Measurements from ENCODE around the gene SP140. TPM values are rescaled to one million over a fixed set of nuclear protein-coding genes. Genes with fewer than 3 reads are reported as not detected.

The SP140 gene
- total RNA-seq, 1 donor from 2014 or later = 1.0 TPM

DNA sequence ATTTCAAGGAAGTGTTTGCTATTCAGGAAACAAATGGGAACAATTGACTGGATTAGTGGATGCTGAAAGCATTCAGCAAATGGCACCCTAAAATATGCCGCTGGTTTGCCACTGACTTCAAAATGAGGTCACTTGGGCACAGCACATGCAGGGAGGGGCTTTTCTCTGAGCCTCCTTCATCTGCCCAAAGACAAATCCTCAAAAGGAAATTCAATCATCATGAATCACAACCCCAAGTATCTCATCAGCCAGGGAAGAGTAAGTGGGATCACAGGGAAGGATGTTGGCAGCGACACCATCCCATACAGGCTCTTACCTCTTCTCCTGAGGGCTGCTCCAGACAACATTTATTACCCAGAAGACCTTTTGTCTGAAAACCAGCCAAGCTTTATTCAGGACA, 87.1 kb downstream of the SP140 start:
- TF ChIP-seq, protein P1, sequence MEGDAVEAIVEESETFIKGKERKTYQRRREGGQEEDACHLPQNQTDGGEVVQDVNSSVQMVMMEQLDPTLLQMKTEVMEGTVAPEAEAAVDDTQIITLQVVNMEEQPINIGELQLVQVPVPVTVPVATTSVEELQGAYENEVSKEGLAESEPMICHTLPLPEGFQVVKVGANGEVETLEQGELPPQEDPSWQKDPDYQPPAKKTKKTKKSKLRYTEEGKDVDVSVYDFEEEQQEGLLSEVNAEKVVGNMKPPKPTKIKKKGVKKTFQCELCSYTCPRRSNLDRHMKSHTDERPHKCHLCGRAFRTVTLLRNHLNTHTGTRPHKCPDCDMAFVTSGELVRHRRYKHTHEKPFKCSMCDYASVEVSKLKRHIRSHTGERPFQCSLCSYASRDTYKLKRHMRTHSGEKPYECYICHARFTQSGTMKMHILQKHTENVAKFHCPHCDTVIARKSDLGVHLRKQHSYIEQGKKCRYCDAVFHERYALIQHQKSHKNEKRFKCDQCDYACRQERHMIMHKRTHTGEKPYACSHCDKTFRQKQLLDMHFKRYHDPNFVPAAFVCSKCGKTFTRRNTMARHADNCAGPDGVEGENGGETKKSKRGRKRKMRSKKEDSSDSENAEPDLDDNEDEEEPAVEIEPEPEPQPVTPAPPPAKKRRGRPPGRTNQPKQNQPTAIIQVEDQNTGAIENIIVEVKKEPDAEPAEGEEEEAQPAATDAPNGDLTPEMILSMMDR (IDR thresholded peaks at IDR 0.05) = no peak
- H3K27me3 Mint-ChIP-seq (ENCODE audit: unreplicated experiment) = no peaks in the 10 kb centered on the region
- H3K4me3 Mint-ChIP-seq (ENCODE audit: unreplicated experiment) = no peak overlapping the region
- no peak overlapping the region for H3K27ac Mint-ChIP-seq (ENCODE audit: unreplicated experiment)
- H3K9me3 Mint-ChIP-seq (ENCODE audit: unreplicated experiment) = no peaks in the 10 kb centered on the region
- H3K4me1 Mint-ChIP-seq (ENCODE audit: unreplicated experiment) = no peaks in the 10 kb centered on the region
- no peak for DNase-seq (ENCODE audit: extremely low spot score, unreplicated experiment)
- H3K36me3 Mint-ChIP-seq (ENCODE audit: unreplicated experiment) = no peaks in the 10 kb centered on the region

DNA sequence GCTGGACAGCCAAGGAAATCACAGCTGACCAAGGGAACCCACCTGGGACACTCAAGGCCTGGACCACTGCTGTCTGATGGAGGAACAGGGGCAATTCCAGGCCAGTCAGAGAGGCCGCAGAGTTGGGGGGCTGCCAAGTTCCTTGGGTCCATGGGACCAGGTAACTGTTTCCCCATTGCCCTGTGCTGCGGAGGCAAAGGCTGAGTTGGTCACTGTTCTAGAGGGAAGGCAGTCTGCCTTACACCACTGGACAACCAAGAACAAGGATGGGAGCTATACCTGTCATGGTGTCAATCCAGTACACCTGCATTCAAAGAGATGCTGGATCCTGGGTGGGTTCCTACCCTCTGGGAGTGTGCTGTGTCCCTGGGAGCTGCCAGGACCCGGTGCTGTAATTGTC, 91.8 kb downstream of the SP140 start:
- no peaks in the 10 kb centered on the region for H3K27me3 Mint-ChIP-seq (ENCODE audit: unreplicated experiment)
- H3K4me1 Mint-ChIP-seq (ENCODE audit: unreplicated experiment) = no peaks in the 10 kb centered on the region
- no peak for DNase-seq (ENCODE audit: extremely low spot score, unreplicated experiment)
- no peak overlapping the region for H3K27ac Mint-ChIP-seq (ENCODE audit: unreplicated experiment)
- TF ChIP-seq, protein P1 (IDR thresholded peaks at IDR 0.05) = no peak
- no peaks in the 10 kb centered on the region for H3K36me3 Mint-ChIP-seq (ENCODE audit: unreplicated experiment)
- peaks cover 2% of the 10 kb centered on the region for H3K9me3 Mint-ChIP-seq (ENCODE audit: unreplicated experiment)
- H3K4me3 Mint-ChIP-seq (ENCODE audit: unreplicated experiment) = no peak overlapping the region

DNA sequence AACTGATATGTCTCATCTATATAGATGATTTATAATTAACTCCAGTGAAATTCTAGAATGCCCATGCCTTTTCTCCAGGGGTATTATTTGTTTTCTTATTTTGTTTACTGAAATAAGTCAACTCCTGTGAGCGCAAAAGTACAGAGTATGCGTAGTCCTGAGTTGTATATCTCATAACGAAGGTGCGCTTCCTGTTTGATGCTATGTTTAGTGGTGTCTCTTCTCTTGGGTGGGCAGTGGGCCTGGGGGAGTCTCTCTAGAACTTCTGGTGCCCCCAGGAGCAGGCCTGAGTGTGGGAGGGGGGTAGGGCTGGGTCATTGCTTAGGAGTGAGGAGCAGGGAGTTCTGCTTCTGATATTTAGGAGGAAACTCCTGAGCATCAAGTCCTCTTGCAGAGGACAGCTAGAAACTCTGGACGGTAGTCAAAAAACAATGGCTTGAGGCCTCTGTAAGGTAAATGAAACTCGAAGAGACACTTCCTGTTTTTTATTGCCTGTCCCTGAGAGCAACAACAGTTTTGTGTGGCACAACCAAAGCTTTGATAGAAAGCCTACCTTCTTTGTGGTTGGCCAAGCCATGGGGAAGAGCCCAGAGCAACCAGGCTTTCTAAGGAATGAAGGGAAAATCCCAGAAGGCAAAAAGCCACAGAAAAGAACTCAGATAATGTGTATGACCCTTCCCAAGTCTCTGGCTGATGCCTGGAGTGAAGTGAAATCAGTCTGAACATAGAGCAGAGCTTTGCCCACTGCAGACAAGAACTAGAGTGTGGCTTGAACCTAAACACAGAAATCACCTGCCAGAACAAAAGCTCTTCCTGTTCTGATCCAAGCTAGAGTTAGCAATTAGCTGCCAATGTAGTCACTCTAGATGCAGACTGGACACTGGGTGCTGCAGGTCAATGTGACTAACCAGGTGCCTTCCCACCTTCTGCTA, 92.9 kb downstream of the SP140 start:
- no peak overlapping the region for H3K4me3 Mint-ChIP-seq (ENCODE audit: unreplicated experiment)
- no peaks in the 10 kb centered on the region for H3K36me3 Mint-ChIP-seq (ENCODE audit: unreplicated experiment)
- TF ChIP-seq, protein P1 (IDR thresholded peaks at IDR 0.05) = no peak
- H3K27ac Mint-ChIP-seq (ENCODE audit: unreplicated experiment) = no peak overlapping the region
- peaks cover 8% of the 10 kb centered on the region for H3K9me3 Mint-ChIP-seq (ENCODE audit: unreplicated experiment)
- H3K27me3 Mint-ChIP-seq (ENCODE audit: unreplicated experiment) = no peaks in the 10 kb centered on the region
- H3K4me1 Mint-ChIP-seq (ENCODE audit: unreplicated experiment) = no peaks in the 10 kb centered on the region
- DNase-seq (ENCODE audit: extremely low spot score, unreplicated experiment) = no peak

DNA sequence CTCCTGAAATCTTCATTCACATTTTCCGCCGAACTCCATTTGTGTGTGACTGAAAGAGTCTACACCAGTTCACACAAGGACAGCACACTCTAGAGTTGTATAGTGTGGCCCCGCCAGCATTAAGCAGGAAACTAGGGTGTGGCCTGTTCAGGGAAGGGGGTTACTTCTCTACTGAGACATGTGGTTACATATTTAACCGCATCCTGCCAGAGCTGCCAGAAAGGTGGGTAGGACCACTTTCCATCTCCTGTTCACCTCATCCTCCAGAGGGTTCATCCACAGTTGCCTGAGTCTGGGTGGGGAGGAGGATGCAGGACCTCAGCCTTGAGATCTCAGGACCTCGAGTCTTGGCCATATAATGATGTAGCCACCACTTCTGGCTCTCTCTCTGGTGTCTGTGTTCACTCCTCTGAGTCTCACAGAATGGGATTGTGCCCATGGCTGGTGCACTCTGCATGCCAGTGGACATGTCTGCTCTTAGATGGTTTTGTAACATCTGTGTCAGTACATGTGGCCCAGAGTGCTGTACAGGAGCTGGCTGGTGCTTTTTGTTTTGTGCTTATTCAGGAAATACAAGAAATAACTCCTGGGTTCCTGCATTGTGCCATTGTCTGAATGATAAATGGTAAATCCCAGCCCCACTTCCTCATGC, 93.8 kb downstream of the SP140 start:
- Mint-ChIP-seq H3K9me3 (ENCODE audit: unreplicated experiment) (peaks cover 8% of the 10 kb centered on the region), H3K36me3 (ENCODE audit: unreplicated experiment) (no peaks in the 10 kb centered on the region), H3K27me3 (ENCODE audit: unreplicated experiment) (no peaks in the 10 kb centered on the region), H3K4me1 (ENCODE audit: unreplicated experiment) (no peaks in the 10 kb centered on the region), H3K4me3 (ENCODE audit: unreplicated experiment) (no peak overlapping the region), H3K27ac (ENCODE audit: unreplicated experiment) (no peak overlapping the region)
- TF ChIP-seq, protein P1 (IDR thresholded peaks at IDR 0.05) = no peak
- DNase-seq (ENCODE audit: extremely low spot score, unreplicated experiment) = no peak

DNA sequence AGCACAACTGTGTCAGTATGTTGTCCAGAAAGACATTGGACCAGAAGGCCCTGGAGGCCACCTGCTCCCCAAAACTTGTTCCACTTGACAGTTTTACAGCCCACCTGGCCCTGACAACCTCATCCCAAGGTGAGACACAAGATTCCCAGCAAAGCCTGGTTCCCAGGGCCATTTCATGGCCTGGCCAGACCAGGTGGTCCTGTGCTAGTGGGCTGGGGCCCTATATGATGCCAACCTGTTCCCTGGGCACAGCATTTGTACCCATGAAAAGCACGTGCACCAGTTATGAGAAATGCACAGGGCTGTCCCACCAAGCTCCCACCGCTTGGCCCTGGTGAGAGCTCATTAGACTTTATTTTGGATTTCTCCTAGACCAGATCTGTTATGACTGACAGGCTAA, 95.5 kb downstream of the SP140 start:
- no peak overlapping the region for H3K4me3 Mint-ChIP-seq (ENCODE audit: unreplicated experiment)
- H3K9me3 Mint-ChIP-seq (ENCODE audit: unreplicated experiment) = peaks cover 8% of the 10 kb centered on the region
- TF ChIP-seq, protein P1 (IDR thresholded peaks at IDR 0.05) = no peak
- no peak for DNase-seq (ENCODE audit: extremely low spot score, unreplicated experiment)
- H3K27me3 Mint-ChIP-seq (ENCODE audit: unreplicated experiment) = no peaks in the 10 kb centered on the region
- no peak overlapping the region for H3K27ac Mint-ChIP-seq (ENCODE audit: unreplicated experiment)
- no peaks in the 10 kb centered on the region for H3K36me3 Mint-ChIP-seq (ENCODE audit: unreplicated experiment)
- H3K4me1 Mint-ChIP-seq (ENCODE audit: unreplicated experiment) = peaks cover 3% of the 10 kb centered on the region
